ENCODE data around the gene KRT35.

DNA sequence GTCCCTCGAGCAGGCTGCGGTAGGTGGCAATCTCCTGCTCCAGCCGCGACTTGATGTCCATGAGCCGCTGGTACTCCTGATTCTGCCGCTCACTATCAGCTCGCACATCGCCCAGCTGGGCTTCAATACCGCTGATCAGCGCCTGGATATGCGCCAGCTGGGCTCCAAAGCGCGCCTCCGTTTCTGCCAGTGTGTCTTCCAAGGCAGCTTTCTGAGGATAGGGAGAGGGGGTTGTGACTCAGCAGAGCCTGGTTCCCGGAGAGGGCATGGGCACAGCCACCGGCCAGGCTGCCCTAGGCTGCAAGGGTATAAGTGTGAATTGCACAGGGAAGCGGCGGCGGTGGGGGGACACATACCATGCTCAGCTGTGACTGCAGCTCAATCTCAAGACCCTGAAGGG lies 42.8 kb upstream of the KRT35 start:
- TF ChIP-seq, protein P1, sequence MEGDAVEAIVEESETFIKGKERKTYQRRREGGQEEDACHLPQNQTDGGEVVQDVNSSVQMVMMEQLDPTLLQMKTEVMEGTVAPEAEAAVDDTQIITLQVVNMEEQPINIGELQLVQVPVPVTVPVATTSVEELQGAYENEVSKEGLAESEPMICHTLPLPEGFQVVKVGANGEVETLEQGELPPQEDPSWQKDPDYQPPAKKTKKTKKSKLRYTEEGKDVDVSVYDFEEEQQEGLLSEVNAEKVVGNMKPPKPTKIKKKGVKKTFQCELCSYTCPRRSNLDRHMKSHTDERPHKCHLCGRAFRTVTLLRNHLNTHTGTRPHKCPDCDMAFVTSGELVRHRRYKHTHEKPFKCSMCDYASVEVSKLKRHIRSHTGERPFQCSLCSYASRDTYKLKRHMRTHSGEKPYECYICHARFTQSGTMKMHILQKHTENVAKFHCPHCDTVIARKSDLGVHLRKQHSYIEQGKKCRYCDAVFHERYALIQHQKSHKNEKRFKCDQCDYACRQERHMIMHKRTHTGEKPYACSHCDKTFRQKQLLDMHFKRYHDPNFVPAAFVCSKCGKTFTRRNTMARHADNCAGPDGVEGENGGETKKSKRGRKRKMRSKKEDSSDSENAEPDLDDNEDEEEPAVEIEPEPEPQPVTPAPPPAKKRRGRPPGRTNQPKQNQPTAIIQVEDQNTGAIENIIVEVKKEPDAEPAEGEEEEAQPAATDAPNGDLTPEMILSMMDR (IDR thresholded peaks at IDR 0.05 in 8 of 11, conservative IDR thresholded peaks at IDR 0.05 in 3 of 11), result no peak
- TF ChIP-seq POLR2A (IDR thresholded peaks at IDR 0.05), result no peak

Measured in spleen (tissue), 7 donors.